Neural progenitor cell (in vitro differentiated cells): ENCODE data around the gene GLIS1. TPM values are rescaled to one million over a fixed set of nuclear protein-coding genes. Genes with fewer than 3 reads are reported as not detected.

ENCODE experiments used
- DNase-seq: peaks from one replicate; pipeline ENCODE4 v3.0.0-alpha.2; 2016; ENCODE audit warnings: low spot score
- H2AFZ ChIP-seq: fragments of 200-600 bp; sonication (generic); replicated peaks from 2 replicates; pipeline ENCODE4 v1.6.1; 2016; ENCODE audit warnings: antibody characterized with exemption
- H3F3A ChIP-seq: fragments of 200-600 bp; sonication (generic); 2 replicates; pipeline ENCODE4 v1.6.1; 2016; ENCODE audit warnings: antibody characterized with exemption, low read depth
- H3K27ac ChIP-seq: fragments of 200-600 bp; sonication (generic); 2 replicates; pipeline ENCODE4 v1.5.1; 2016; ENCODE audit warnings: mild to moderate bottlenecking
- H3K27me3 ChIP-seq: fragments of 200-600 bp; sonication (generic); 2 replicates; pipeline ENCODE4 v1.6.1; 2016; ENCODE audit warnings: mild to moderate bottlenecking, moderate library complexity
- H3K36me3 ChIP-seq: fragments of 200-600 bp; sonication (generic); 2 replicates; pipeline ENCODE4 v1.5.1; 2016
- H3K4me1 ChIP-seq: fragments of 200-600 bp; sonication (generic); 2 replicates; pipeline ENCODE4 v1.6.1; 2016; ENCODE audit warnings: mixed run types
- H3K4me2 ChIP-seq: fragments of 200-600 bp; sonication (generic); 2 replicates; pipeline ENCODE4 v1.6.1; 2016
- H3K4me3 ChIP-seq: fragments of 200-600 bp; sonication (generic); 2 replicates; pipeline ENCODE4 v1.5.1; 2016
- H3K79me2 ChIP-seq: fragments of 200-600 bp; sonication (generic); 2 replicates; pipeline ENCODE4 v1.6.1; 2016; ENCODE audit warnings: low read depth
- H3K9ac ChIP-seq: fragments of 200-600 bp; sonication (generic); 2 replicates; pipeline ENCODE4 v1.6.1; 2016
- H3K9me3 ChIP-seq: fragments of 200-600 bp; sonication (generic); 2 replicates; pipeline ENCODE4 v1.5.1; 2016; ENCODE audit warnings: low read depth
- H4K20me1 ChIP-seq: fragments of 200-600 bp; sonication (generic); 2 replicates; pipeline ENCODE4 v1.6.1; 2016; ENCODE audit warnings: low read depth
- H3K27ac Mint-ChIP-seq: 3 replicates; pipeline ENCODE4 v1.8.0; 2021; ENCODE audit warnings: mixed read lengths
- H3K27me3 Mint-ChIP-seq: 2 replicates; pipeline ENCODE4 v1.8.0; 2022; ENCODE audit warnings: low read depth, mild to moderate bottlenecking, inconsistent platforms, moderate library complexity, mixed read lengths; ENCODE audit not compliant: insufficient read depth
- H3K36me3 Mint-ChIP-seq: 3 replicates; pipeline ENCODE4 v1.8.0; 2021; ENCODE audit warnings: mixed read lengths
- H3K4me1 Mint-ChIP-seq: 3 replicates; pipeline ENCODE4 v1.8.0; 2021; ENCODE audit warnings: mixed read lengths
- H3K4me3 Mint-ChIP-seq: 3 replicates; pipeline ENCODE4 v1.8.0; 2021; ENCODE audit warnings: mild to moderate bottlenecking, moderate library complexity, mixed read lengths
- H3K9me3 Mint-ChIP-seq: 3 replicates; pipeline ENCODE4 v1.8.0; 2020; ENCODE audit warnings: mixed read lengths
- CTCF ChIP-seq: fragments of 200-600 bp; sonication (generic); IDR thresholded peaks from 2 replicates; pipeline ENCODE4 v1.5.1; 2017; ENCODE audit warnings: antibody characterized with exemption, mild to moderate bottlenecking
- EZH2 ChIP-seq: fragments of 200-600 bp; sonication (generic); IDR thresholded peaks from 2 replicates; pipeline ENCODE4 v1.6.1; 2017; ENCODE audit warnings: antibody characterized with exemption, mild to moderate bottlenecking, moderate library complexity
- EZH2phosphoT487 ChIP-seq: fragments of 200-600 bp; sonication (generic); IDR thresholded peaks from 2 replicates; pipeline ENCODE4 v1.6.1; 2017; ENCODE audit warnings: antibody characterized with exemption
- total RNA-seq: library from RNA; depleted of rRNA; stranded (reverse); fragments of >200 nt; gene quantifications from 2 replicates; pipeline ENCODE4 v1.2.3, GENCODE V29; 2015; ENCODE audit warnings: low replicate concordance

GLIS1 gene
- total RNA-seq, 1 donor from 2014 or later: not detected

- Mint-ChIP-seq H3K36me3 (no peaks in the 10 kb centered on the region), H3K4me3 (no peak overlapping the region), H3K4me1 (peaks cover 18% of the 10 kb centered on the region), H3K27me3 (peaks cover 8% of the 10 kb centered on the region), H3K9me3 (peaks cover 2% of the 10 kb centered on the region), H3K27ac (no peak overlapping the region)
- Histone ChIP-seq H3K4me3 (no peak overlapping the region), H3K79me2 (no peaks in the 10 kb centered on the region), H2AFZ (no peak overlapping the region), H3K27ac (no peak overlapping the region), H3K9ac (no peak overlapping the region), H4K20me1 (no peaks in the 10 kb centered on the region), H3K4me2 (no peak overlapping the region), H3K4me1 (no peaks in the 10 kb centered on the region), H3F3A (no peaks in the 10 kb centered on the region), H3K36me3 (no peaks in the 10 kb centered on the region), H3K9me3 (no peaks in the 10 kb centered on the region), H3K27me3 (peaks cover 30% of the 10 kb centered on the region)
- TF ChIP-seq EZH2phosphoT487: no peak
- TF ChIP-seq CTCF: no peak
- no peak for TF ChIP-seq EZH2
- no peak for DNase-seq
Observed at GRCh38 chr1:53729456-53730223, 9.3 kb downstream of the GLIS1 start.

GRCh38 chr1:53728702-53729455, 10.1 kb downstream of the GLIS1 start:
- H3K27me3 ChIP-seq: peaks cover 23% of the 10 kb centered on the region
- peaks cover 2% of the 10 kb centered on the region for H3K9me3 Mint-ChIP-seq
- no peaks in the 10 kb centered on the region for H4K20me1 ChIP-seq
- H3K27ac Mint-ChIP-seq: no peak overlapping the region
- H3K79me2 ChIP-seq: no peaks in the 10 kb centered on the region
- no peaks in the 10 kb centered on the region for H3F3A ChIP-seq
- H3K4me1 Mint-ChIP-seq: peaks cover 15% of the 10 kb centered on the region
- H2AFZ ChIP-seq: no peak overlapping the region
- H3K9ac ChIP-seq: no peak overlapping the region
- no peaks in the 10 kb centered on the region for H3K4me1 ChIP-seq
- no peaks in the 10 kb centered on the region for H3K36me3 Mint-ChIP-seq
- H3K9me3 ChIP-seq: no peaks in the 10 kb centered on the region
- peaks cover 8% of the 10 kb centered on the region for H3K27me3 Mint-ChIP-seq
- H3K4me2 ChIP-seq: no peak overlapping the region
- DNase-seq: no peak
- H3K4me3 ChIP-seq: no peak overlapping the region
- no peaks in the 10 kb centered on the region for H3K36me3 ChIP-seq
- no peak overlapping the region for H3K4me3 Mint-ChIP-seq
- no peak for TF ChIP-seq EZH2
- no peak for TF ChIP-seq CTCF
- TF ChIP-seq EZH2phosphoT487: no peak
- H3K27ac ChIP-seq: no peak overlapping the region

- Histone ChIP-seq H3K9me3 (no peaks in the 10 kb centered on the region), H3K36me3 (no peaks in the 10 kb centered on the region), H3K4me3 (no peak overlapping the region), H2AFZ (no peak overlapping the region), H3K27ac (no peak overlapping the region), H3K9ac (no peak overlapping the region), H3F3A (no peaks in the 10 kb centered on the region), H3K79me2 (no peaks in the 10 kb centered on the region), H3K4me2 (no peak overlapping the region), H3K27me3 (peaks cover 16% of the 10 kb centered on the region), H4K20me1 (no peaks in the 10 kb centered on the region), H3K4me1 (no peaks in the 10 kb centered on the region)
- no peaks in the 10 kb centered on the region for H3K36me3 Mint-ChIP-seq
- H3K4me3 Mint-ChIP-seq: no peak overlapping the region
- peaks cover 12% of the 10 kb centered on the region for H3K4me1 Mint-ChIP-seq
- DNase-seq: no peak
- peaks cover 2% of the 10 kb centered on the region for H3K9me3 Mint-ChIP-seq
- TF ChIP-seq EZH2phosphoT487: no peak
- no peak for TF ChIP-seq EZH2
- TF ChIP-seq CTCF: no peak
- peaks cover 8% of the 10 kb centered on the region for H3K27me3 Mint-ChIP-seq
- no peak overlapping the region for H3K27ac Mint-ChIP-seq
Observed at GRCh38 chr1:53728196-53728595, 10.8 kb downstream of the GLIS1 start.
